ENCODE data around the gene FOXO1.

FOXO1 gene

GRCh38 chr13:40508127-40508526, 158.3 kb downstream of the FOXO1 start:
- H3K36me3 ChIP-seq (replicated peaks): no peaks in the 10 kb centered on the region
- peak; percentile 87 for DNase-seq
- H3K27me3 ChIP-seq (replicated peaks): no peaks in the 10 kb centered on the region
- no peak for TF ChIP-seq CTCF (IDR thresholded peaks at IDR 0.05; ENCODE audit: low read depth, low read length, missing control alignments)
- in situ Hi-C loops (cut with HindIII; ENCODE audit: low pct_ligation_motif_present, low sequenced_read_pairs): no loop called here
- no peak overlapping the region for H3K4me3 ChIP-seq (ENCODE audit: low read depth, low read length)
- peak overlapping the region; percentile 69 for H3K27ac ChIP-seq

DNA sequence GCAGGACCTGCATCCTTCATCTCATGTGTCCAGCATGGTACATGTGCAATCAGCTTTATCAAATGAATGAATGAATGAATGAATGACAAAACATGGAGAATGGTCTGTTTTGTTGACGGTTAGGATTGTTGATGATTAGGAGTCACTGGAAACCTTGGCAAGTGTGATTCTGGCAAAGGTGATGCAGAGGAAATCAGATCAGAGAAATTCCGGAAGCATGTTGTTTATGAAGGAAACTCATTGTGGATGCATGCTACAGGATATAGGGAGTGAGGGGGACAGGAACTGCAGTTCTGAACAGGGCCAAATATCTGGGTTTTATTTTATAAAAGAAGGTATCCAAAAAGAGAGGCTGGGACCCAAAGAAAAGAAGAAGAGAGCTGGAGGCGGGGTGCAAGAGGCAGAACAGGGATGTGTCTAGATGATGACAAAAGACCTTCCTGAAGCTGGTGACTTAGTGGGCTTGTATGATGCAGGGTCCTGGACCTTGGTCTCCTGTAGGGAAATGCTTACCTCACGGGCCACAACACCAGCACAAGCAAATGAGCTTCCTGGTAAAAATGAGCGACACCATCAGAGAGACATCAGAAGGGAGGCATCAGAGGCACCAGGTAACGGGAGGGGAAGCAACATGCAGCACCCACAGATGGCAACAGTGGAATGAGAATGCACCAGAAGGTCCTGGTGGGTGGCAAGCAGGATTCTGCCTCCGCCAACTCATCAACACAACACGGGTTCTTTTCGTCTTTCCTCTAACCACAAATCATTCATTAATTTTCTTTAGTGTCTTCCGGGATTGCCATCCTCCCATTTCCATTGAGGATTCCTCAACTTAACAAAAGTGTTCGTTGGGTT, 159.6 kb downstream of the FOXO1 start:
- no peaks in the 10 kb centered on the region for H3K36me3 ChIP-seq (replicated peaks)
- in situ Hi-C loops (cut with HindIII; ENCODE audit: low pct_ligation_motif_present, low sequenced_read_pairs): no loop called here
- H3K4me3 ChIP-seq (ENCODE audit: low read depth, low read length): no peak overlapping the region
- H3K27me3 ChIP-seq (replicated peaks): no peaks in the 10 kb centered on the region
- no peak for TF ChIP-seq CTCF (IDR thresholded peaks at IDR 0.05; ENCODE audit: low read depth, low read length, missing control alignments)
- H3K27ac ChIP-seq: no peak overlapping the region
- no peak for DNase-seq
